ENCODE results near the gene AKAP5.
"Not testable (repeated sequence)": the region's sequence is repeated elsewhere in the genome, so short reads cannot be mapped to it uniquely, and the experiment has no call there.

The AKAP5 gene

DNA sequence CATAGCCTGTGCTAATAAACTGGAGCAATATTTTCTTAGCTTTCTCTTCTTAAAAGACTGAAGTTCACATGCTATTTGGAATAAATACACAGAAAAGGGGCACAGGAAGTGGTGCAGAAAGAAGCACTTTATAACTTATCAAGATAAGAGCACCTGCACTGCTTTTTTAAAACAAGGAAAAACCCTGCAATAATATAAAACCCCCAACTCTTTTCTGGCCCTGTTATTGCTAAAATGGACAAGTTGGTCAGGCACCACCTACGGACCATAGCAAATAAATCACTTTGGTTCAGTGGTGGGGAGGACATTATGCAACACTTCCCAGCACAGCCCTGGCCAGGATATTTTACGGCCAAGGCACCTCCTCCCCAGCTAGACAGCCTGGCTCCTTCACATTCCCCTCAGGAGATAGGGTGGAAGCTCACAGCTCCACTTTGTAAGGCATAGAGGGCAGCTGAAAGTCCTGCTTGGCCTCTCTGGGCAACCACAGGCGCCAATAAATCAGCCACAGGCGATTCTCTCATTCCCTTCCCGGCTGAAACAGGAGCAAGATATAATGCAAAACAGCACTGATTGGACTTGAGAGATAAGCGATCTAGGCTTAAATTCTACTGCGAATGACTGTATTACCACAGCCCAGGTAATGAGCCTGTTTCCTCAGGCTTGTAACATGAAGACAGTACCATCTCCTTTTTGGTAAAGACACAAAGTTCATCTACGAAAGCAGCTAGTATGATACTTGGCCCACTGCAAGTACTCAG lies 36.3 kb downstream of the AKAP5 start:
- H3K27ac ChIP-seq, result peak overlapping the region; percentile 98
- DNase-seq (ENCODE audit: low read depth, low spot score), result no peak

DNA sequence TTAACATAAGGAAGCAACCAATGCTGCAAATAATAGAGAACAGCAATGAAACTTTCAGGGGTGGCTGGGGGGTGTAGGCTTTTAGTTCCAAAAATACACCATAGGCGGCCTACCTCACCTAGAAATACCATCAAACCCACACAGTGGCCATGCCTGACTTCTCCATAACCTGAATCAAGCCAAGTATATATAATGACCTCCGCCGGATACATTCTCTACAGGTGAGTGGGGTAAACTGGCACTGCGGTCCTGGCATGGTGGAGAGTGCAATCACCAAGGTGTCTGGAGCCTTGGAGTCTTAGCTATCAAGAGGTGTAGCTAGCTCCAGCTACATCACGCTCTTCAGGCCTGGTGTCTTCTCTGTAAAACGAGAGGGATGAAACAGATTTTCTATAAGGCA lies 37.2 kb downstream of the AKAP5 start:
- no peak for DNase-seq (ENCODE audit: low read depth, low spot score)
- H3K27ac ChIP-seq, result peak overlapping the region; percentile 98

DNA sequence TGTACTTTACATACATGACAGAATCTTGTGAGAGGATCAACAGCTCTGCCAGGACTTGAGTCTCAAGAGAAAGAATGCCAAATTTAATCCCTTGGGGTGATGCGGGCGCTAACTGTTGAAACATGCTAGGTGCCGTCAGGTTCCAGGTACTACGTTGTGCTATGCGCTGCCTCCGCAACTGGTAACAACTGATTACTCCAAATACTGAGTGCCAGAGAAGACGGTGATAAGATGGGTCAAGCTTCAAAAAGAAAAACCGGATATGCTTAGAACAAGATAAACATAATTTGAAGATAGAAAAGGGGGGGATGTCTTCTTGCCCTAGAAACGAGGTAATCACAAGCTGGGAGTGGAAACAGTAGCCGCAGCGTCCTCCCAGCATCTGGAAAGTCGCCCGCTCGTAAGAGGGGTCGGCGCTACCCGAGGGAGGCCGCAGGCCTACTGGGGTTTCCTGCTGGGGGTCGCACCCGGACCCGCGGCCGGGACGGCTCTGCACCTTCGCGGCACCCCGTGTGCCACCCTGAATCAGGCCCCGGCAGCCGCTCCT lies 37.7 kb downstream of the AKAP5 start:
- DNase-seq (ENCODE audit: low read depth, low spot score), result no peak

DNA sequence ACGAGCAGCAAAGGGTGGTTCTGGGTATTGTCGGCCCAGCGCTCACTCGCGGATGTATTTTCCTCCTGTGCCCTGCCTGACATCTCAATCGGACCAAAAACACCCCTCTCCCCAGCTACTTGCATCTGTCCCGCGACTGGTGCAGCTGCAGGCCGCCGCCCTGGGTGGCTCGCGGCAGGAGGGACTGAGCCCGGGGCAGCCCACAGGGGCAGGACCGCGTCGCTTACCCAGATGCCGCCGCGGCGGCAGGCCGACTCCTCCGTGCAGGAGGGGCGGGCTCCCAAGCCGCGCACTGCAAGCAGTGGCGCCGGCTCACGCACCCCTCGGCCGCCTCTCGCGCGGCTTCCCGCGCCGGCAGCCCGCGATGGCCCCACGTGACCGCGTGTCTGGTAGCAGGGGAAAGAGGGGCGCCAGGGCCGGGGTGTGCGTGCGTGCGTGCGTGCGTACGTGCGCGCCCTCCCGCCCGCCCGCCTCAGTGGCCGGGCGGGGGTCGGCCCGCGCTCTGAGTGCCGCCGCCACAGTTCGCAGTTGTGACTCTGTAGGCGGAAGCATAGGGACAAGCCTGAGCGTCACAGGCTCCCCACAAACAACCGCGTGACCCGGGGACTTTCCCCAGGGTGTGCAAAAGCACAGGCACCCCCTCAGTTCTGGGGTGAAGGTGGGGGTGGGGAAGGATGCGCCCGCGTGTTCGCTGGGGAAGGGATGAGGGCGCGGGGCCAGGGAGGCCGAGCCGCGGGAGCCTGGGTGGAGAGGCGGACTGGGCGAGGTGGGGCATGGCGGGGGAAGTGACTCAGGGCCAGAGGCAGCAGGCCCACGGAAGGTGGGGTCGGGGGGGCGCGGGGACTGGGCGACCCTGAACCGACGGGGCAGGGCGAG lies 38.4 kb downstream of the AKAP5 start, which contains the start of gene ZBTB25:
TSS of gene ZBTB25 (minus strand) at position 405 of the 876 bp plus-strand sequence. CDS start 13,305 bp downstream, outside the sequence.
- peak; percentile 61 for DNase-seq (ENCODE audit: low read depth, low spot score)
- peak within 1 kb of the TSS; percentile 98 for H3K27ac ChIP-seq

More for the DNA sequence above, 37.7 kb downstream of the AKAP5 start:
- H3K27ac ChIP-seq, result peak overlapping the region; percentile 98

DNA sequence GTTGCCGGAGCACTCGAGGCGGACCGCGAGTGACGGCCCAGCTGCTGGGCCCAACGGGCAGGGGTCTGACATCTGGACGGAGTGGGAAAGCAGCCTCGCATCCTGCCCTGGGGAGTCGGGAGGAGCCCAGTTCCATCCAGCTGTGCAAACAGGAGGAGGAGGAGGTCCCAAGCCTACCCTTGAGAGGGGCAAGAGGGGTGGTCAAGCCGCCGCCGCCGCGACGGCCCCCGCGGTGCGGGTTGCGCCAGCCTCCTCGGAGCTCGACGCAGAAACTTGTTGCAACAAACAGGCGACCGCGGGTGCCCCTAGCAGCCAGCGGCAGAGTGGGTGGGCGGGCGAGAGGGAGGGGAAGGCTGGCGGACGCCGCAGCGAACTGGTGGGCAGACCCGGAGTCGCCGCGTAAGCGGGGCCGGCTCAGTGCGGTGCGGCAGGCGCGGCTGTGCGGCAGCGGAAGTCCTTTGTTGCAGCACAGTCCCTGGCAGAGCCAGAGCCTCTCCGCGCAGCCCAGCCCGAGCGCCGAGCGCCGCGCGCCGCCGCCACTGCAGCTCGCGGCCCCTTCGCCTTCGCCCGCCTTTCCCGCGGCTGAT lies 39.1 kb downstream of the AKAP5 start, which contains the start of gene ZBTB1:
TSS of gene ZBTB1 (plus strand) at position 461 of the 587 bp plus-strand sequence. CDS start 16,735 bp downstream, outside the sequence.
- peak; percentile 50 for DNase-seq (ENCODE audit: low read depth, low spot score)
- H3K27ac ChIP-seq, result peak within 1 kb of the TSS; percentile 98

DNA sequence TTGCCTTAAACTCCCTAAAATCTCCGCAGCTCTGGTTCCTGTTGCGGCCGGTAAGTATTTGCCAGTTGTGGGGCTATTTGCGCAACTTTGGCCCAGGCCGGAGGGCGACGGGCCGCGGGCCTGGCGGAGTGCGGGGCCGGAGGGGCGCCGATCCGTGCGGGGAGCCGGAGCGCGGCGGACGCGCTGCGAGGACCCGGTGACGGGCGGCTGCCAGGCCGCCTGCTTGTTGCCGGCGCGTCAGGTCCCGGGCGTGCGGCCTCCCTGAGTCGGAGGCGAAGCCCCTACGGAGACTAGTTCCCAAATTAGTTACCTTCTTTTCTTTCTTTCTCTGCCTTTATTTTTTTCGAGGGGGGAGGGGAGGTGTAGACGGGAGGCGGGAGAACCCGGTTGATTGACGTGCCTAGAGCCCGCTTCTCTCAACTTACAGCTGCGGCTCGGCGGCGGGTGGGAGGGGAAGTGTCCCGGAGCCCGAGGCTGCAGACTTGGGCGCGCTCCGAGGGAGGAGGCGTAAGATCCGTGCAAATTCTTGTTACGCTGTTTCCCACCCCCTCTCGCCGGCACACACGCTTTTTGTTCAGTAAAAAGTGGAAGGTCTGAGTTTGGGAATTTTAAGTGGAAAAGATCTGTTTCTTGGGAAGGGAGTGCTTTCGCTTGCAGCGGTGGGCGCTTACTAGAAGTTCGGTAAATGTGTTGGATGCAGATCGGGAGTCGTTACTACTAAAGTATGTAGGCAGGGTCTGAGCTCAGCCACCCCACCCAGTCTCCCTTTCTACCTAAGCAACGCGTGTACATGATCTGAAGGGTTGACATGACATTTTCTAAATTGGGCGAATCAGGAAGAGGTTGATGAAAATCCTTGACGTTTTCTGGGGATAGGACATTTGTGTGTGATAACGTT lies 39.8 kb downstream of the AKAP5 start:
- peak overlapping the region; percentile 98 for H3K27ac ChIP-seq
- no peak for DNase-seq (ENCODE audit: low read depth, low spot score)

DNA sequence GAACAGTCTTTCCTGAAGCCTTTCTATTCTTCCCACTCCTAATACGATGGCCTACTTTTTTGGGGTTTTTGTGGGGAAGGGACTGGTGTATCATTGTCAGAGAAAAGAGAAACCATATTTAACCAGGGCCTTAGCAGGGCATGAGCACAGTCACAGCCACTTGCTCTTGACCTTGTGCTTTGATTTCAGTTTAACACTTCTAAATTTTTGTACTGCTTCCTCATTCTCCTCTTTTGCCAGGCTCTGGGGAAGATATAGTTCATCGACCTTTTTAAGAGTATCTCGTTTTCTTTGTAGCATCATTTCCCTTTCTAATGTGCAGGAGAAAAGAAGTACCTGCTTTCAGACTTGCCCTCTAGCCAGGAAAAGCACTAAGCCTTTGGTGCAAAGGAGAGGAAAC lies 41.4 kb downstream of the AKAP5 start:
- DNase-seq (ENCODE audit: low read depth, low spot score), result no peak
- H3K27ac ChIP-seq, result peak overlapping the region; percentile 98

DNA sequence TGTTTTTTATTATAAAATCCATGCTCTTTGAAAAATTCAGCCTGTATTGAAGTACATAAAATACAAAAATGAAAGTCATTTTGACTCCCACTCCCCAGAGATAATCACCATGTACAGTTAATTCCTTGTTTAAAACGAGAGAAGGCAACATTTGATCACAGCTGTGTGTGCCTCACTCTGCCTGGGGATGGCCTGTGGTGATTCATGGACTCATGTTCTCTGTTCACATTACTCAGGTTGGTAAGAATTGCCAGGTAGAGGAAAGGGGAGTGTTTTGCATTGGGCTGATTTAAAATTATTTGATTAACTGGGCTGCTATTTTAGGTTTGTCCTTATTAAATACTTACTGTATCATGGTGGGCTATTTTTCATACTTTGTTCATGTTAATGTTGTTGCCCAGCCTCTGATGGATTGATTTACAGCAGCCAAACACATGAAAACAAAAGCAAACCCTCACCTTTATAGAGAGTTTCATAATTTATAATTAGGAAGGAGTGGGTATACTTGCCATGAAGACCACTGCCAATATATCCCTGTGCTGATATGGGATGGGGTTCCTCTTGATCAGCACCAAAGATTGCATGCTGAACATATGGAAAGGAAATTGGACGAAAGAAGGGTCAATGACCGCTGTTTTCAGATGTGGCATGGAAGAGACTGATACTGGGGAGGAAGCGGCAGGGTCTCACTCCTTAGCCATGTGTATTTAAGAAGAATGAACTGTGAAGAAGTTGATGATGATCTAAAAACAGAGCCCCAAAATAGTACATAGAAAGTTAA lies 42.3 kb downstream of the AKAP5 start:
- H3K27ac ChIP-seq, result peak overlapping the region; percentile 98
- DNase-seq (ENCODE audit: low read depth, low spot score), result peak; percentile 54

DNA sequence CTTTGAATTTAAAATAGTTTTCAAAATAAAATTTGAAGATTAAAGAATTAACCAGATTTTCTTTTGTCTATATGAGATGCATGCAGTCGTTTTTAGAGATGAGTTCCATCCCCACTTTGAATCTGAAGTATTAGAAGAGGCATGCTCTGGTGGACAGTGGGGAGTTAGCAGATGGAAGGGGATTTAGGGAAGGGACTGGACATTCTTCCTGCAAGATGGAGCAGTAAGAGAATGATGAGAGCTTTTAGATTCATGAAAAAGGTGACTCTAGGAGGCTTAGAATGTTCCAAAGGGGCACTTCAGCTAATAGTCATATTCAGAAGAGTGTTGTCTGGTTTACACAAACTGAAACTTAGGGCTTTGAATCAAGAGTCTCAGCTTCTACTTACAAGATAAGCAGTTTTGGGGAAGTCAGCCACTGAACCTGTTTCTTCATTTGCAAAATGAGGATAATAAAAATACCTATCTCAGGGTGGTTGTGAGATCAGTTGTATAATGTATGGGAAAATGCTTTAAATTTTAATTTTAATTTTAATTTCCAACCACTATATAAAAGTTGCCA lies 43.0 kb downstream of the AKAP5 start:
- DNase-seq (ENCODE audit: low read depth, low spot score), result no peak
- peak overlapping the region; percentile 98 for H3K27ac ChIP-seq

DNA sequence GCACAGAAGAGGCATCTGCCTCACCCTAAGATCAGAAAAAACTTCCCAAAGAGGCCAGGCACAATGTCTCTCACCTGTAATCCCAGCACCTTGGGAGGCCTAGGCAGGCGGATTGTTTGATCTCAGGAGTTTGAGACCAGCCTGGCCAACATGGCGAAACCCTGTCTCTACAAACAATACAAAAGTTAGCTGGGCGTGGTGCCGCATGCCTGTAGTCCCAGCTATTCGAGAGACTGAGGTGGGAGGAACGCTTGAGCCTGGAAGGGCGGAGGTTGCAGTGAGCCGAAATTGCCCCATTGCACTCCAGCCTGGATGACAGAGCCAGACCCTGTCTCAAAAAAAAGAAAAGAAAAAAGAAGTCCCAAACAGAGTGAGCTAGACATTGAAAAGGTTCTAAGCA lies 43.7 kb downstream of the AKAP5 start:
- DNase-seq (ENCODE audit: low read depth, low spot score), result no peak
- peak overlapping the region; percentile 37 for H3K27ac ChIP-seq

DNA sequence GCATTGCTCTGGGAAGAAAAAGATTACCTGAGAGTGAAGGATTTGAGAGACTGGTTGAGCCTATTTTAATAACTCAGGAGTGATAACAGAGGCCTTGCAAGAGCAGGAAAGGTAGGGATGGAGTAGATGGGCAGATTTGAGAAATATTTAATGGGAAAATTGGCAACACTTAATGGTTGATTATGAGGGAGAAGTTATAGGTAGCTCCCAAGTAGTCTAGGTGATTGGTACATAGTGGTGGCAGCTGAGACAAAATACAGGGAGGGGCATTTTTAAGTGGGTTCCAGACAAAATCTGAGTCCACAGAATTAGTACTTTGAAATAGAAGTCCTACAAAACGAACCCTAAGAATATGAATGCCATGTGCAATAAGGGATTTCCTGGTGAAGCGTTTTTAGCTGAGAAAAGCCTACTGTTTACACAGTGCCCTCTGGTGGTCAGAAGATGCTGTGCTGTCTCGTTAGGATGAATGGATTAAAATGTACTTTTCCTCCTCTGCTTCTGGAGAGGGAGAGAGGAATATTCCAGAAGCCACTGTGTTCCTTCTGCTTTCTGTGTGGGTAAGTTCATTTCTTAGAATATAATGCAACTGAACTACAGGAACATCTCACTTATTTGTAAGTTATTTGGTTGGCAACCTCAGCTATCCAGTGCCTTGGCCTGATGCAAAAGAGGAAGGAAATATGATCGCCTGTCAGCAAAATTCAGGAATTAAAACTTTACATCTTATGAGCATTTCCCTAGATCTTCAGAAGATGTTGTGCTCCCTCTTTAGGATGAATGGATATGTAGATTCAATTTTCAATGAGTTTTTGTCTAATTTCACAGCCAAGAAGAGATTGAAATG lies 45.7 kb downstream of the AKAP5 start:
- DNase-seq (ENCODE audit: low read depth, low spot score), result no peak
- H3K27ac ChIP-seq, result peak overlapping the region; percentile 37

DNA sequence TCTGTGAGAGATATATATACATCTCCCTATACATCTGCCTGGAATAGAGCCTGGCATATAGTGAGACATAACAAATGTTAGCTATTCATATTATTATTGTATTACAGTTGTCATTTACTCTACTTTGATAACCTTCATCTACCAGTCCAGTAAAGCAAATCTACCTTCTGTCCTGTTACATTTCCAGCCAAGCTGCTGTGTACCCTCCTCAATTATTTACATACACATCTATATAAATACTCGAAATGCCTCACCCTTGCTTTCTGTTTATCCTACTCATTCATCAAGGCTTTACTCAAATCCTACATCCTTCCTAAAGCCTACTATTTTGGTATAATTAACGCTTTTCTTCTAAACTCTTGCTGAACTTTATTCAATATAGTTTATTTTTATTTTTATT lies 48.0 kb downstream of the AKAP5 start:
- H3K27ac ChIP-seq, result no peak overlapping the region
- DNase-seq (ENCODE audit: low read depth, low spot score), result no peak

DNA sequence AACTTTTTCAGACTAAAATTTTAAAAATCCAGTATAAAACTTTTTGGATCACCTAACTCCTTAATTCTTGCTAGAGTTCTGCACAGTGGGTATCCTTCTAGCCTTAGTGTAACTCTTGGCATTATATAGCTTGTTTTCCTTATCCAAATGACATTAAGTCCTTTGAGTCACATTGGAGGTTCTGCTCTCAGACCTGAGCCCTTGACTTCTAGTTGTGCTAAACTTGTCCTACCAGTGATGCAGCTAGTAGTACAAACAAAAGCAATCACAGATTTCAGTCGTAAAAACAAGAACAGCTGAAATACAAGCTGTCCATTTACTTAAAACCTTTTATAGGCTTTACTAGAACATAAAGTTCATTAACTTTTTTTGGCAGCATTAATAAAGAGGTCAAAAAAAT lies 49.8 kb downstream of the AKAP5 start:
- DNase-seq (ENCODE audit: low read depth, low spot score), result no peak
- no peak overlapping the region for H3K27ac ChIP-seq

DNA sequence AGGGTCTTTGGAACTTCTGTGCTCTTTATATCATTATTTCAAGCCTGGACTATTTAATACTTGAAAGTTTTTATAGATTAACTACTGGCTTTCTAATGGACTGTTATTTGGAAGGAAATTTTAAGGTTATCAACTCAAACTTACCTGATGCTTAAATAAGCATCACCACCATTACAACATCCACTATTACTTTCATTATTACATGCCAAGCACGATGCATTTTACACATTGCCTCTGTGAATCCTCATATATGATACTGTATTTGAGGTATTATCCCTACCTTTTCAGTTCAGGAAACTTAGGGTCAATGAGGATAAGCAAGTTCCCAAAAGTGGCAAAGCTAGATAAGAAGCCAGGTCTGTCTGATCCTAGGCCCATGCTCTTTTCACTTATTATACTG lies 51.7 kb downstream of the AKAP5 start:
- no peak overlapping the region for H3K27ac ChIP-seq
- no peak for DNase-seq (ENCODE audit: low read depth, low spot score)

DNA sequence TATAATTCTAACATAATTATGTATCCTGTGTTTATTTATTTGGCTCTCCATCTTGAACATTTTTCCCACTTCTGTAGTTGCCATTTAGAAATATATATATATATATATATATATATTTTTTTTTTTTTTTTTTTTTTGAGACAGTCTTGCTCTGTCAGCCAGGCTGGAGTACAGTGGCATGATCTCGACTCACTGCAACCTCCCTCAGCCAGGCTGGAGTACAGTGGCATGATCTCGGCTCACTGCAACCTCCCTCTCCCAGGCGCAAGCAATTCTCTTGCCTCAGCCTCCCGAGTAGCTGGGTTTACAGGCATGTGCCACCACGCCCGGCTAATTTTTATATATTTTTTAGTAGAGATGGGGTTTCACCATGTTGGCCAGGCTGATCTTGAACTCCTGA lies 52.4 kb downstream of the AKAP5 start:
- not testable (repeated sequence) for DNase-seq (ENCODE audit: low read depth, low spot score); H3K27ac ChIP-seq

DNA sequence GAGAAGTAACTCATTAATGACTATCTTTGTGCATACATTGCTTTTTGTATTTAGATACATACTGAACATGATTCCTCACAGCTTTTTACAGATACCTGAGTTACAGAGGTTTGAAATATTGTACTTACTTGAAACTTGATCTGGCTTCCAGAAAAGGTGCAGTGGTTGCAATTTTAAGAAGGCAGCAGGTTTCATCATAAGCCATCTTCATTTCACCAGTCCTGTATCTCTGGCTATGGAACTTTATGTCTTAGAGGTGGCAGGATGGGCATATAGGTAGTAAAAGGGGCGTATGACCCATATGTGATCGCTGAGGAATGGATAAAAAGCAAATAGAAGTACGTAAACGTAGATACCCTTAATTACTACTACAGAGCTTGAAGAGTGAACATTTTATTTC lies 52.9 kb downstream of the AKAP5 start:
- no peak for DNase-seq (ENCODE audit: low read depth, low spot score)
- no peak overlapping the region for H3K27ac ChIP-seq

DNA sequence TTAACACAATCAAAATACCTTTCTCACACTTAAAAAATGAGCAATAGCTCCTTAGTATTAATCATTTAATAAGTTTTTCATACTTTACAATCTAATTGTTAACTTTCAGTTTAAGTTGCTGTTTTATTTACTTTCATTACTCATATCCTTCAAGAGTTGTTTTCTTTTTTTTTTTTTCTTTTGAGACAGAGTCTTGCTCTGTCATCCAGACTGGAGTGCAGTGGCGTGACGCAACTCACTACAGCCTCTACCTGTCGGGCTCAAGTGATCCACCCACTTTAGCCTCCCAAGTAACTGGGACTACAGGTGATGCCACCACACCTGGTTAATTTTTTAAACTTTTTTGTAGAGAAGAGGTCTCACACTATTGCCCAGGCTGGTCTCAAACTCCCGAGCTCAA lies 55.4 kb downstream of the AKAP5 start:
- DNase-seq (ENCODE audit: low read depth, low spot score), result no peak
- peak overlapping the region; percentile 18 for H3K27ac ChIP-seq

Data from epithelial cell of prostate (primary cell).